ENCODE results near the gene GRK1. TPM values are rescaled to one million over a fixed set of nuclear protein-coding genes. Genes with fewer than 3 reads are reported as not detected.
A peak's percentile ranks its signal among the peaks of the same experiment; 100 is the strongest.

Gene GRK1
- total RNA-seq, 2 experiments from 2014 or later, result not detected

- POLR2A ChIA-PET, result no interaction called here
- CTCF ChIA-PET, result interaction anchor here (0.7 to 1.6 kb wide), 2 partner anchors 17 to 18 kb away, joined by 3 read pairs; partner anchors contain the start of gene TMEM255B
- no peak for DNase-seq
- H3K36me3 Mint-ChIP-seq (ENCODE audit: low read depth), result no peaks in the 10 kb centered on the region
- H3K27ac ChIP-seq (ENCODE audit: low read depth in 1 of 2, low read length in 2 of 2), result no peak overlapping the region
- peak overlapping the region; percentile 69 for H3K4me3 Mint-ChIP-seq
- H3K4me3 ChIP-seq (ENCODE audit: low read length), result no peak overlapping the region
- no peaks in the 10 kb centered on the region for H3K36me3 ChIP-seq (ENCODE audit: insufficient read depth, low read length)
- peak; percentile 59 for ATAC-seq (ENCODE audit: poor library complexity)
- peaks cover 0 to 16% of the 10 kb centered on the region in 2 experiments for H3K9me3 ChIP-seq (ENCODE audit: control insufficient read depth in 1 of 2, insufficient read depth in 1 of 2, low read length in 2 of 2)
- TF ChIP-seq CTCF (IDR thresholded peaks at IDR 0.05), result no peak
- H3K4me1 ChIP-seq (ENCODE audit: insufficient read depth, low read length), result peaks cover 30% of the 10 kb centered on the region
- H3K4me1 Mint-ChIP-seq (ENCODE audit: low read depth), result peaks cover 23% of the 10 kb centered on the region
- intact Hi-C loops (cut with DNase I, micrococcal nuclease), result no loop called here
- peak overlapping the region; percentile 66 for H3K27ac Mint-ChIP-seq
- H3K27me3 ChIP-seq (ENCODE audit: control insufficient read depth in 1 of 2, insufficient read depth in 2 of 2, low read length in 2 of 2), result peaks cover 12 to 29% of the 10 kb centered on the region in 2 experiments
- no peaks in the 10 kb centered on the region for H3K9me3 Mint-ChIP-seq
- H3K27me3 Mint-ChIP-seq, result peaks cover 41% of the 10 kb centered on the region
These were observed 75.6 kb downstream of the GRK1 start for GRCh38 chr13:113742445-113743120.

DNA sequence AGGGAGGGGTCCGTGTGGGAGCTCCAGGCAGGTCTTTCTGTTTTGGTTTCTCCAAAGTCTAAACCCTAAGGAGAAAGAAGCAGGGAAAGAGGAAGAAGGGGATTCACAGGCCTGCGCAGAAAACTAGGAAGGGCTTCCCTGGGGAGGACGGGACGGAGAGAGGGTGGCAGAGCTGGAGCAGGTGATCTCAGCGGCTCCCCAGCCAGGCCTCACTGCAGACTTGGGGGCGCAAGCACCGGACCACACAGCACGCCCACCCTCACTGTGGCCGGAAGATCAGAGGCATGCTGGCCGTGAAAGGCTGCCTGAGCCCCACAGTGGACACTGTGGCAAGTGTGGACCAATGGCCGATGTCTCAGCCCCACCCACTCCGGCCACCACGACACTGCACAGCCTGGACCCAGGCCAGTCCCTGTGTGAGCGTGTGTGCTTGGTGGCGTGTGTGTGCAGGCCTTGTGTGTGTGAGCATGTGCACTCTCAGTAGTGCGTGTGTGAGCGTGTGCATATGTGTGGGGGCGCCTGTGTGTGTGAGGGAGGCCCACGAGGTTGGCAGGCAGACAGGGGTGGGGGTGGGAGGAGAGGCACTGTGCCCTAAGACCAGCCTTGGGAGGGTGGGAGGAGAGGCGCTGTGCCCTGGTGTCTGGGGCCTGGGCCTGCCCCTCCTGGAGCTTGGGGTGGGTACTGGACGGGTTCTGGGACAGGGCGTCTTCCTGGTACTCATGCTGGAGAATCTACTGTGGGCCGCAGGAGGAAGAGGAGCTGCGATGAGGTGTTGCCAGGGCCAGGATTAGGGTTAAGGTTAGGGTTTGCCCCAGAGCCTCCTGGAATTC, 76.6 kb downstream of the GRK1 start:
- Mint-ChIP-seq H3K36me3 (ENCODE audit: low read depth) (no peaks in the 10 kb centered on the region), H3K4me3 (no peak overlapping the region), H3K27me3 (peaks cover 41% of the 10 kb centered on the region), H3K9me3 (no peaks in the 10 kb centered on the region), H3K27ac (no peak overlapping the region), H3K4me1 (ENCODE audit: low read depth) (peaks cover 23% of the 10 kb centered on the region)
- CTCF ChIA-PET, result no interaction called here
- H3K36me3 ChIP-seq (ENCODE audit: insufficient read depth, low read length), result no peaks in the 10 kb centered on the region
- no peak overlapping the region for H3K27ac ChIP-seq (ENCODE audit: low read depth in 1 of 2, low read length in 2 of 2)
- no peak overlapping the region for H3K4me3 ChIP-seq (ENCODE audit: low read length)
- peaks cover 30% of the 10 kb centered on the region for H3K4me1 ChIP-seq (ENCODE audit: insufficient read depth, low read length)
- POLR2A ChIA-PET, result no interaction called here
- DNase-seq (no peak), ATAC-seq (ENCODE audit: poor library complexity) (no peak)
- intact Hi-C loops (cut with DNase I, micrococcal nuclease), result no loop called here
- H3K27me3 ChIP-seq (ENCODE audit: control insufficient read depth in 1 of 2, insufficient read depth in 2 of 2, low read length in 2 of 2), result peaks cover 12 to 29% of the 10 kb centered on the region in 2 experiments
- peaks cover 0 to 16% of the 10 kb centered on the region in 2 experiments for H3K9me3 ChIP-seq (ENCODE audit: control insufficient read depth in 1 of 2, insufficient read depth in 1 of 2, low read length in 2 of 2)
- TF ChIP-seq CTCF (IDR thresholded peaks at IDR 0.05), result no peak

DNA sequence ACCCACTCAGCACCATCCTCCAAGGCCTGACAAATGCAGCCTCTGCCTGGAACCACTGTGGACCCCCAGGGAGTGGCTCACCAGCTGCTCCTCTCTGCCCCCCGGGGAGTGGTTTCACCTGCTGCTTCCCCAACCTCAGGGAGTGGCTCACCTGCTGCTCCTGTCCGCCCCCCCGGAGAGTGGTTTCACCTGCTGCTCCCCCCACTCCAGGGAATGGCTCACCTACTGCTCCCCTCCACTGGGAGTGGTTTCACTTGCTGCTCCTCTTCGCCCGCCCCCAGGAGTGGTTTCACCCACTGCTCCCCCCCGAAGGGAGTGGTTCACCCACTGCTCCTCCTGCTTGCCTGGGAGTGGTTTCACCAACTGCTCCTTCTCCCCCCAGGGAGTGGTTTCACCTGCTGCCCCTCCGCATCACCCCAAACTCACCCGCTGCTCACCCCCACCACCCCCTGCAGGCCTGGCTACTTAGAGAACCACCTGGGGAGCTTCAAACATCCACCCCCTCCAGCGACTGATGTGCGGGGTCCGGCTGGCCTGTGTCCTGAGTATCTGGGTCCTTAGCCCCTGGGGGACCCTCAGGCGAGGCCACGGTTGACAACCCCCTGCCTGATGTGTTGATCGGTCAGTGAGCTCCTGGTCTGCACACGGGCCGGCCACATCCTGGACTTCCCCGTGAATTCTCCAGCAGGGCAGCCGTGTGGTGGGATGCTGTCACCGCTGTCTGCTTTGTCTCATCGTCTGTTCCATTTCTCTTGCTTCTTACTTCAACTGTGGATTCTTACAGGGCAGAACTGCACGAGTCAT, 77.4 kb downstream of the GRK1 start:
- Histone ChIP-seq H3K27me3 (ENCODE audit: control insufficient read depth in 1 of 2, insufficient read depth in 2 of 2, low read length in 2 of 2) (peaks cover 12 to 29% of the 10 kb centered on the region in 2 experiments), H3K36me3 (ENCODE audit: insufficient read depth, low read length) (no peaks in the 10 kb centered on the region), H3K4me1 (ENCODE audit: insufficient read depth, low read length) (peaks cover 30% of the 10 kb centered on the region), H3K4me3 (ENCODE audit: low read length) (no peak overlapping the region), H3K9me3 (ENCODE audit: control insufficient read depth in 1 of 2, insufficient read depth in 1 of 2, low read length in 2 of 2) (peaks cover 0 to 14% of the 10 kb centered on the region in 2 experiments), H3K27ac (ENCODE audit: low read depth in 1 of 2, low read length in 2 of 2) (no peak overlapping the region)
- POLR2A ChIA-PET, result no interaction called here
- DNase-seq (no peak), ATAC-seq (ENCODE audit: poor library complexity) (no peak)
- no peak for TF ChIP-seq CTCF (IDR thresholded peaks at IDR 0.05)
- Mint-ChIP-seq H3K4me3 (no peak overlapping the region), H3K27ac (no peak overlapping the region), H3K9me3 (no peaks in the 10 kb centered on the region), H3K27me3 (peaks cover 41% of the 10 kb centered on the region), H3K36me3 (ENCODE audit: low read depth) (no peaks in the 10 kb centered on the region), H3K4me1 (ENCODE audit: low read depth) (peaks cover 23% of the 10 kb centered on the region)
- intact Hi-C loops (cut with DNase I, micrococcal nuclease), result no loop called here
- CTCF ChIA-PET, result no interaction called here
